H1 (cell line): ENCODE measurements around the gene DRC1. TPM values are rescaled to one million over a fixed set of nuclear protein-coding genes. Genes with fewer than 3 reads are reported as not detected.

Experiments
- CTCF ChIA-PET: fragments of 300-600 bp; sonication (Branson Sonifier 250); formaldehyde crosslinking; loops from one replicate; lab custom pipeline; 2021; ENCODE audit not compliant: partially characterized antibody; lab: Charles Lee
- POLR2A ChIA-PET: fragments of 300-600 bp; sonication (Branson Sonifier 250); formaldehyde crosslinking; loops from one replicate; lab custom pipeline; 2021; ENCODE audit warnings: inconsistent platforms; ENCODE audit not compliant: partially characterized antibody; lab: Charles Lee
- DNase-seq, 2 experiments: peaks; one replicate each; pipeline versions ENCODE4 v3.0.0 to v3.0.0-alpha.2; 2010 to 2022; ENCODE audit warnings: low spot score in 2 of 2, low read depth in 1 of 2, mixed read lengths in 1 of 2
- FAIRE-seq: peaks from 2 replicates; lab custom pipeline; 2011; peaks lifted over from hg19 to GRCh38; lab: Jason Lieb, UNC
- H2AFZ ChIP-seq: 2 replicates; pipeline ENCODE4 v1.8.1; 2012; ENCODE audit warnings: low read length, inconsistent platforms
- H2AK5ac ChIP-seq: 2 replicates; pipeline ENCODE4 v1.6.1; 2013; ENCODE audit warnings: low read depth, low read length
- H2BK120ac ChIP-seq: replicated peaks from 2 replicates; pipeline ENCODE3; 2013; ENCODE audit warnings: low read depth, low read length, inconsistent platforms
- H2BK12ac ChIP-seq: 2 replicates; pipeline ENCODE4 v1.6.1; 2013; ENCODE audit warnings: low read depth, low read length
- H2BK15ac ChIP-seq: 2 replicates; pipeline ENCODE4 v1.6.1; 2013; ENCODE audit warnings: low read length
- H2BK20ac ChIP-seq: 2 replicates; pipeline ENCODE4 v1.6.1; 2013; ENCODE audit warnings: low read length
- H2BK5ac ChIP-seq: 2 replicates; pipeline ENCODE4 v1.6.1; 2013; ENCODE audit warnings: low read depth, low read length
- H3K14ac ChIP-seq: 2 replicates; pipeline ENCODE4 v1.6.1; 2013; ENCODE audit warnings: inconsistent platforms; ENCODE audit not compliant: insufficient read length
- H3K18ac ChIP-seq: 2 replicates; pipeline ENCODE4 v1.6.1; 2013; ENCODE audit warnings: low read length; ENCODE audit errors: extremely low read depth
- H3K23ac ChIP-seq: 2 replicates; pipeline ENCODE4 v1.6.1; 2013; ENCODE audit warnings: inconsistent platforms; ENCODE audit not compliant: insufficient read length
- H3K23me2 ChIP-seq: 2 replicates; pipeline ENCODE4 v1.6.1; 2013; ENCODE audit warnings: low read depth, low read length
- H3K27ac ChIP-seq: 2 replicates; pipeline ENCODE4 v1.6.1; 2011; ENCODE audit warnings: low read depth, low read length, inconsistent platforms
- H3K27me3 ChIP-seq, 4 experiments: replicated peaks in 1 of 4; 1 replicate in 1 of 4; 2 replicates in 3 of 4; pipeline versions ENCODE4 v1.6.1 to v1.8.1; 2011 to 2013; ENCODE audit warnings: low read length in 3 of 4, mild to moderate bottlenecking in 3 of 4, inconsistent platforms in 2 of 4, mixed read lengths in 2 of 4, moderate library complexity in 1 of 4; ENCODE audit not compliant: control insufficient read depth in 3 of 4, insufficient read depth in 3 of 4; ENCODE audit errors: extremely low read depth in 1 of 4
- H3K36me3 ChIP-seq, 4 experiments: 2 replicates each; pipeline versions ENCODE4 v1.6.1 to v1.8.1; 2011 to 2013; ENCODE audit warnings: mild to moderate bottlenecking in 4 of 4, low read length in 3 of 4, moderate library complexity in 2 of 4, control low read depth in 1 of 4, inconsistent platforms in 1 of 4; ENCODE audit not compliant: insufficient read depth in 4 of 4, control insufficient read depth in 2 of 4
- H3K4ac ChIP-seq: replicated peaks from 2 replicates; pipeline ENCODE3; 2013; ENCODE audit warnings: low read length, low read depth, mixed read lengths, inconsistent platforms; ENCODE audit not compliant: insufficient read length
- H3K4me1 ChIP-seq, 4 experiments: replicated peaks in 1 of 4; 1 replicate in 1 of 4; 2 replicates in 3 of 4; pipeline versions ENCODE4 v1.6.1 to v1.8.1; 2011 to 2013; ENCODE audit warnings: low read length in 3 of 4, inconsistent platforms in 2 of 4, mixed read lengths in 1 of 4; ENCODE audit not compliant: insufficient read depth in 4 of 4, control insufficient read depth in 3 of 4
- H3K4me2 ChIP-seq, 2 experiments: 2 replicates each; pipeline versions ENCODE4 v1.6.1 to v1.8.1; 2011 to 2013; ENCODE audit warnings: low read depth in 2 of 2, low read length in 2 of 2, control low read depth in 1 of 2, inconsistent platforms in 1 of 2, mild to moderate bottlenecking in 1 of 2; ENCODE audit not compliant: insufficient read depth in 1 of 2
- H3K4me3 ChIP-seq, 4 experiments: fragments of 200-600, 300-600 bp in 1 of 4; sonication (generic), shearing (Covaris generic), sonication (Bioruptor Twin) in 1 of 4; 2 replicates each; pipeline versions ENCODE4 v1.5.1 to v1.8.1; 2011 to 2016; ENCODE audit warnings: low read length in 4 of 4, low read depth in 3 of 4, control low read depth in 2 of 4, inconsistent platforms in 2 of 4, mild to moderate bottlenecking in 2 of 4, mixed read lengths in 1 of 4, moderate library complexity in 1 of 4; ENCODE audit not compliant: insufficient read depth in 2 of 4; ENCODE audit errors: extremely low read depth in 1 of 4
- H3K56ac ChIP-seq: replicated peaks from 2 replicates; pipeline ENCODE3; 2013; ENCODE audit warnings: low read depth, mild to moderate bottlenecking, mixed read lengths, low read length, inconsistent platforms; ENCODE audit not compliant: insufficient read length
- H3K79me1 ChIP-seq: 2 replicates; pipeline ENCODE4 v1.6.1; 2013; ENCODE audit warnings: low read depth, low read length, control low read depth
- H3K79me2 ChIP-seq, 2 experiments: 2 replicates each; pipeline versions ENCODE4 v1.6.1 to v1.8.1; 2012 to 2013; ENCODE audit warnings: low read length in 2 of 2, mild to moderate bottlenecking in 2 of 2, inconsistent platforms in 1 of 2; ENCODE audit not compliant: insufficient read depth in 2 of 2, control insufficient read depth in 1 of 2
- H3K9ac ChIP-seq, 4 experiments: replicated peaks in 1 of 4; 1 replicate in 1 of 4; 2 replicates in 3 of 4; pipeline versions ENCODE4 v1.6.1 to v1.8.1; 2011 to 2013; ENCODE audit warnings: low read depth in 3 of 4, low read length in 3 of 4, control low read depth in 2 of 4, mild to moderate bottlenecking in 2 of 4, moderate library complexity in 2 of 4, inconsistent platforms in 1 of 4; ENCODE audit errors: extremely low read depth in 1 of 4
- H3K9me3 ChIP-seq, 2 experiments: 2 replicates each; pipeline versions ENCODE4 v1.6.1 to v1.8.1; 2012 to 2013; ENCODE audit warnings: mild to moderate bottlenecking in 2 of 2, moderate library complexity in 2 of 2, control low read depth in 1 of 2, inconsistent platforms in 1 of 2, low read depth in 1 of 2, low read length in 1 of 2, mixed read lengths in 1 of 2; ENCODE audit not compliant: insufficient read depth in 2 of 2
- H4K20me1 ChIP-seq, 2 experiments: replicated peaks in 1 of 2; 2 replicates each; pipeline versions ENCODE3 to v1.8.1; 2011 to 2013; ENCODE audit warnings: inconsistent platforms in 2 of 2, low read length in 2 of 2, mild to moderate bottlenecking in 1 of 2; ENCODE audit not compliant: insufficient read depth in 2 of 2, control insufficient read depth in 1 of 2
- H4K5ac ChIP-seq: 2 replicates; pipeline ENCODE4 v1.6.1; 2013; ENCODE audit warnings: low read length, low read depth, mixed read lengths, inconsistent platforms; ENCODE audit not compliant: insufficient read length
- H4K8ac ChIP-seq: 2 replicates; pipeline ENCODE4 v1.8.0; 2013; ENCODE audit warnings: mild to moderate bottlenecking, moderate library complexity, low read length, inconsistent platforms; ENCODE audit not compliant: insufficient read depth; ENCODE audit errors: extremely low read depth
- H4K91ac ChIP-seq: replicated peaks from 2 replicates; pipeline ENCODE3; 2013; ENCODE audit warnings: low read length, mixed read lengths, inconsistent platforms; ENCODE audit not compliant: insufficient read length
- CREB1 ChIP-seq: IDR thresholded peaks from 2 replicates; pipeline ENCODE4 v1.6.1; 2012; ENCODE audit warnings: inconsistent platforms
- E2F6 ChIP-seq: IDR thresholded peaks from 2 replicates; pipeline ENCODE4 v1.6.1; 2012; ENCODE audit warnings: inconsistent platforms
- RNF2 ChIP-seq: fragments of 200-900, 300-1000 bp; sonication (generic); IDR thresholded peaks from 2 replicates; pipeline ENCODE4 v1.7.1; 2016; ENCODE audit warnings: borderline replicate concordance, low read depth, mild to moderate bottlenecking, antibody characterized with exemption, low read length; ENCODE audit not compliant: poor library complexity, severe bottlenecking; ENCODE audit errors: missing control alignments
- SIRT6 ChIP-seq: IDR thresholded peaks from one replicate; pipeline ENCODE4 v1.7.1; 2012; ENCODE audit warnings: low read length, inconsistent platforms
- SP1 ChIP-seq: IDR thresholded peaks from 2 replicates; pipeline ENCODE4 v1.6.1; 2011; ENCODE audit warnings: low read depth, low read length
- SP4 ChIP-seq: IDR thresholded peaks from 2 replicates; pipeline ENCODE4 v1.6.1; 2012; ENCODE audit warnings: low read length, inconsistent platforms
- WGBS, 2 experiments: shearing (Covaris generic) in 1 of 2; methylation state at CpG; one replicate each; pipeline versions ENCODE4 v1.1.6 to v1.1.7; 2013 to 2015; ENCODE audit warnings: low lambda C conversion rate in 2 of 2, mixed read lengths in 2 of 2, inconsistent platforms in 1 of 2, low coverage in 1 of 2, missing lambda C conversion rate in 1 of 2; ENCODE audit not compliant: insufficient replicate concordance in 2 of 2, insufficient coverage in 1 of 2, insufficient read length in 1 of 2; ENCODE audit errors: extremely low coverage in 1 of 2, missing lambda C conversion rate in 1 of 2; 5-methylcytosine and 5-hydroxymethylcytosine counted together
- polyA plus RNA-seq, 7 experiments: library from polyadenylated mRNA; depleted of rRNA in 3 of 7; stranded (reverse) in 5 of 7; unstranded in 2 of 7; fragments of >200 nt in 5 of 7; fragments of 200-250 nt in 2 of 7; gene quantifications; 1 replicate in 5 of 7; 2 replicates in 1 of 7; 4 replicates in 1 of 7; pipeline versions ENCODE4 v1.2.1 to v1.2.3, GENCODE V29; 2011 to 2013; ENCODE audit warnings: missing spikeins in 2 of 7, mixed read lengths in 2 of 7
- total RNA-seq: library from RNA; stranded (reverse); fragmentation: NEBNext Ultra II Directional; extraction: Animal tissue kit (Norgen Biotek cat#: 25700); gene quantifications from 2 replicates; pipeline ENCODE4 v1.2.1, GENCODE V29; 2021

DRC1 gene
- total and polyA plus RNA-seq, 2 of the 8 experiments (the other 6 are each of a cell fraction or from before 2014, with no cell fraction given) = 0.08 TPM; not detected in 1

DNA sequence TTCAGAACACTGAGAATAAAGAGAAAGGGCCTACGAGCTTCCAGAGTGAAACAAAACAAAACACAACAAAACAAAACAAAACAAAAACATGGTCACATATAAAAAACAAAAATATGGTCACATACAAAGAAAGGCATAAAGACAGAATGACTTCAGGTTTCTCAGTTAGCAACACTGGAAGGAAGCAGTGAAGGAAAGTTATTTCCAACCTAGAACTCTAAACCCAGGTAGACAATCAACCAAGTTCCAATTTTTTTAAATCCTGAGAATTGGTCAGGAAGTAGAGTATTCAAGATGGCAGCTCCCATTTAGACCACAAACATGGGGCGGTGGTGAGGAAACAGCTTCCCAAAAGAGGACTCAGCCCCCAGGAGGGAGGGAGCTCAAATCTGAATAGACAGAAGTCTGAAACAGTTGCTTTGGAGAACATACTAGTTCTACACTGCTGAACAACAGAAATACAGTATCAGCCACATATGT is 9.1 kb downstream of the DRC1 start:
- H3K23me2 ChIP-seq = no peaks in the 10 kb centered on the region
- POLR2A ChIA-PET = interaction anchor here (0.8 kb wide), 1 partner anchor 22 kb away, joined by 3 read pairs; no protein-coding TSS in a partner anchor

More for the DNA sequence above, 9.1 kb downstream of the DRC1 start:
- Histone ChIP-seq H3K23ac (no peak overlapping the region), H2BK12ac (no peak overlapping the region), H2AK5ac (no peak overlapping the region), H2AFZ (no peak overlapping the region), H3K56ac (no peak overlapping the region), H4K91ac (no peak overlapping the region), H3K4me1 (no peaks in the 10 kb centered on the region), H3K27ac (no peak overlapping the region), H2BK5ac (no peak overlapping the region), H3K4me2 (no peak overlapping the region), H3K27me3 (no peaks in the 10 kb centered on the region), H3K9me3 (no peaks in the 10 kb centered on the region), H4K5ac (no peak overlapping the region), H4K8ac (no peak overlapping the region), H3K14ac (no peak overlapping the region), H2BK20ac (no peak overlapping the region), H3K79me1 (no peaks in the 10 kb centered on the region), H3K4me3 (no peak overlapping the region), H3K36me3 (no peaks in the 10 kb centered on the region), H3K18ac (no peak overlapping the region), H3K79me2 (no peaks in the 10 kb centered on the region), H2BK120ac (no peak overlapping the region), H3K9ac (no peak overlapping the region), H3K4ac (no peak overlapping the region), H4K20me1 (no peaks in the 10 kb centered on the region), H2BK15ac (no peak overlapping the region)
- 91% methylated on average over 2 of the region's 2 CpGs; no CpG with 5 or more reads in 1 of the 2 experiments for WGBS, 2 experiments
- DNase-seq (no peak), FAIRE-seq (no peak)
- CTCF ChIA-PET = interaction anchor here (0.6 to 2.2 kb wide), 2 partner anchors 58 to 93 kb away, joined by 3 to 4 read pairs; no protein-coding TSS in a partner anchor
- TF ChIP-seq SP4 (no peak), CREB1 (no peak), RNF2 (no peak), E2F6 (no peak), SP1 (no peak), SIRT6 (no peak)
